ENCODE measurements around the gene CSK. TPM values are rescaled to one million over a fixed set of nuclear protein-coding genes. Genes with fewer than 3 reads are reported as not detected.

The CSK gene
- total RNA-seq, 2 donors from 2014 or later = 64.3 to 68.5 TPM

- no peaks in the 10 kb centered on the region for H3K27me3 Mint-ChIP-seq (ENCODE audit: insufficient read depth)
- H3K36me3 Mint-ChIP-seq (ENCODE audit: low read depth) = peaks cover 5% of the 10 kb centered on the region
- H3K27ac ChIP-seq (ENCODE audit: low read depth, low read length) = no peak overlapping the region
- DNase-seq = no peak
- peaks cover 4% of the 10 kb centered on the region for H3K4me1 Mint-ChIP-seq
- no peak overlapping the region for H3K4me3 Mint-ChIP-seq
- no peak overlapping the region for H3K4me3 ChIP-seq (ENCODE audit: low read length)
- H3K36me3 ChIP-seq (ENCODE audit: control insufficient read depth, insufficient read depth, low read length) = peaks cover 1% of the 10 kb centered on the region
- TF ChIP-seq CTCF (conservative IDR thresholded peaks at IDR 0.05) = no peak
- no peaks in the 10 kb centered on the region for H3K9me3 Mint-ChIP-seq
- no peaks in the 10 kb centered on the region for H3K9me3 ChIP-seq (ENCODE audit: control insufficient read depth, low read length)
- no peaks in the 10 kb centered on the region for H3K27me3 ChIP-seq (ENCODE audit: control insufficient read depth, insufficient read depth, low read length, poor library complexity, severe bottlenecking)
- no peaks in the 10 kb centered on the region for H3K4me1 ChIP-seq (ENCODE audit: control insufficient read depth, insufficient read depth, low read length)
- no peak overlapping the region for H3K9ac ChIP-seq (ENCODE audit: extremely low read depth, low read length, poor library complexity, severe bottlenecking)
- H3K27ac Mint-ChIP-seq = peak overlapping the region; percentile 72
- WGBS, 2 experiments (ENCODE audit: insufficient coverage in 1 of 2, insufficient read length in 1 of 2) = 90 to 96% methylated on average over 5 of the region's 5 CpGs
Measured at GRCh38 chr15:74809242-74809641, 27.4 kb downstream of the CSK start.

- H3K9ac ChIP-seq (ENCODE audit: extremely low read depth, low read length, poor library complexity, severe bottlenecking) = no peak overlapping the region
- no peaks in the 10 kb centered on the region for H3K4me1 ChIP-seq (ENCODE audit: control insufficient read depth, insufficient read depth, low read length)
- no peaks in the 10 kb centered on the region for H3K27me3 Mint-ChIP-seq (ENCODE audit: insufficient read depth)
- H3K27ac ChIP-seq (ENCODE audit: low read depth, low read length) = no peak overlapping the region
- H3K9me3 Mint-ChIP-seq = no peaks in the 10 kb centered on the region
- no peak overlapping the region for H3K4me3 Mint-ChIP-seq
- WGBS, 2 experiments (ENCODE audit: insufficient coverage in 1 of 2, insufficient read length in 1 of 2) = 92 to 93% methylated on average over 2 to 3 of the region's 3 CpGs
- no peak for DNase-seq
- H3K27me3 ChIP-seq (ENCODE audit: control insufficient read depth, insufficient read depth, low read length, poor library complexity, severe bottlenecking) = no peaks in the 10 kb centered on the region
- TF ChIP-seq CTCF (conservative IDR thresholded peaks at IDR 0.05) = no peak
- no peak overlapping the region for H3K27ac Mint-ChIP-seq
- no peak overlapping the region for H3K4me3 ChIP-seq (ENCODE audit: low read length)
- H3K36me3 ChIP-seq (ENCODE audit: control insufficient read depth, insufficient read depth, low read length) = no peaks in the 10 kb centered on the region
- peaks cover under 1% of the 10 kb centered on the region for H3K36me3 Mint-ChIP-seq (ENCODE audit: low read depth)
- H3K4me1 Mint-ChIP-seq = peaks cover 4% of the 10 kb centered on the region
- no peaks in the 10 kb centered on the region for H3K9me3 ChIP-seq (ENCODE audit: control insufficient read depth, low read length)
Measured at GRCh38 chr15:74809956-74810355, 28.1 kb downstream of the CSK start.

GRCh38 chr15:74812533-74812932, 30.7 kb downstream of the CSK start, which contains the start of gene LMAN1L:
LMAN1L (plus strand) TSS chr15:74812835; CDS start chr15:74812855, 20 bp downstream.
- Mint-ChIP-seq H3K27me3 (ENCODE audit: insufficient read depth) (peaks cover 2% of the 10 kb centered on the region), H3K36me3 (ENCODE audit: low read depth) (no peaks in the 10 kb centered on the region), H3K9me3 (no peaks in the 10 kb centered on the region), H3K4me3 (no peak within 1 kb of the TSS), H3K27ac (no peak within 1 kb of the TSS), H3K4me1 (peaks cover 11% of the 10 kb centered on the region)
- Histone ChIP-seq H3K27ac (ENCODE audit: low read depth, low read length) (no peak within 1 kb of the TSS), H3K27me3 (ENCODE audit: control insufficient read depth, insufficient read depth, low read length, poor library complexity, severe bottlenecking) (no peaks in the 10 kb centered on the region), H3K9me3 (ENCODE audit: control insufficient read depth, low read length) (no peaks in the 10 kb centered on the region), H3K36me3 (ENCODE audit: control insufficient read depth, insufficient read depth, low read length) (no peaks in the 10 kb centered on the region), H3K4me1 (ENCODE audit: control insufficient read depth, insufficient read depth, low read length) (no peaks in the 10 kb centered on the region), H3K4me3 (ENCODE audit: low read length) (no peak within 1 kb of the TSS), H3K9ac (ENCODE audit: extremely low read depth, low read length, poor library complexity, severe bottlenecking) (no peak within 1 kb of the TSS)
- WGBS, 2 experiments (ENCODE audit: insufficient coverage in 1 of 2, insufficient read length in 1 of 2) = 84 to 91% methylated on average over 7 to 12 of the region's 12 CpGs
- no peak for TF ChIP-seq CTCF (conservative IDR thresholded peaks at IDR 0.05)
- no peak for DNase-seq

Data from endodermal cell (in vitro differentiated cells).